Measurements from ENCODE around the gene PUS1.

Gene PUS1

GRCh38 chr12:131928080-131928710 is 881 bp upstream of the PUS1 start:
- Histone ChIP-seq H3K4me3 (ENCODE audit: low read depth, low read length, poor library complexity, severe bottlenecking) (peak overlapping the region; percentile 57), H4K20me1 (ENCODE audit: insufficient read depth, low read length) (no peaks in the 10 kb centered on the region), H3F3A (ENCODE audit: insufficient read depth, low read length) (no peaks in the 10 kb centered on the region), H3K27ac (ENCODE audit: low read depth, low read length, poor library complexity, severe bottlenecking) (no peak overlapping the region), H3K9me2 (ENCODE audit: low read depth, low read length) (no peaks in the 10 kb centered on the region), H3K9me3 (ENCODE audit: low read length) (no peaks in the 10 kb centered on the region), H3K4me2 (ENCODE audit: low read length) (peak overlapping the region; percentile 57), H2AFZ (ENCODE audit: low read length) (no peak overlapping the region), H3K36me3 (ENCODE audit: insufficient read depth, low read length) (peaks cover 23% of the 10 kb centered on the region), H3K79me2 (ENCODE audit: insufficient read depth, low read length) (peaks cover 8% of the 10 kb centered on the region; the same call in 1 of the 2 replicates), H3K9ac (ENCODE audit: low read length) (peak overlapping the region; percentile 52), H3K27me3 (ENCODE audit: insufficient read depth, low read length) (no peaks in the 10 kb centered on the region; the same call in 1 of the 2 replicates), H3K4me1 (ENCODE audit: insufficient read depth, low read length, severe bottlenecking) (peaks cover 26% of the 10 kb centered on the region)
- TF ChIP-seq EZH2 (IDR thresholded peaks at IDR 0.05; ENCODE audit: borderline replicate concordance, low read length): no peak
- no peak for TF ChIP-seq CTCF (IDR thresholded peaks at IDR 0.05; ENCODE audit: low read length)

- H3K9me2 ChIP-seq (ENCODE audit: low read depth, low read length): no peaks in the 10 kb centered on the region
- TF ChIP-seq EZH2 (IDR thresholded peaks at IDR 0.05; ENCODE audit: borderline replicate concordance, low read length) (no peak), CTCF (IDR thresholded peaks at IDR 0.05; ENCODE audit: low read length) (no peak)
- no peaks in the 10 kb centered on the region; the same call in 1 of the 2 replicates for H3K27me3 ChIP-seq (ENCODE audit: insufficient read depth, low read length)
- no peaks in the 10 kb centered on the region for H4K20me1 ChIP-seq (ENCODE audit: insufficient read depth, low read length)
- peak overlapping the region; percentile 87 for H3K4me3 ChIP-seq (ENCODE audit: low read depth, low read length, poor library complexity, severe bottlenecking)
- peak overlapping the region; percentile 26 for H3K27ac ChIP-seq (ENCODE audit: low read depth, low read length, poor library complexity, severe bottlenecking)
- peak overlapping the region; percentile 87 for H3K9ac ChIP-seq (ENCODE audit: low read length)
- H3K4me1 ChIP-seq (ENCODE audit: insufficient read depth, low read length, severe bottlenecking): peaks cover 14% of the 10 kb centered on the region
- H3K4me2 ChIP-seq (ENCODE audit: low read length): peak overlapping the region; percentile 71
- no peaks in the 10 kb centered on the region for H3K9me3 ChIP-seq (ENCODE audit: low read length)
- peaks cover 8% of the 10 kb centered on the region; the same call in 1 of the 2 replicates for H3K79me2 ChIP-seq (ENCODE audit: insufficient read depth, low read length)
- H3K36me3 ChIP-seq (ENCODE audit: insufficient read depth, low read length): peaks cover 38% of the 10 kb centered on the region
- no peaks in the 10 kb centered on the region for H3F3A ChIP-seq (ENCODE audit: insufficient read depth, low read length)
- H2AFZ ChIP-seq (ENCODE audit: low read length): no peak overlapping the region
Measured at GRCh38 chr12:131929581-131930456, 743 bp downstream of the PUS1 start.

- peak overlapping the region; percentile 12 for H3K27ac ChIP-seq (ENCODE audit: low read depth, low read length, poor library complexity, severe bottlenecking)
- H3K36me3 ChIP-seq (ENCODE audit: insufficient read depth, low read length): peaks cover 45% of the 10 kb centered on the region
Measured at GRCh38 chr12:131930510-131930909, 1.4 kb downstream of the PUS1 start.

More at GRCh38 chr12:131930510-131930909, 1.4 kb downstream of the PUS1 start:
- Histone ChIP-seq H3F3A (ENCODE audit: insufficient read depth, low read length) (no peaks in the 10 kb centered on the region), H3K9me2 (ENCODE audit: low read depth, low read length) (no peaks in the 10 kb centered on the region), H2AFZ (ENCODE audit: low read length) (no peak overlapping the region), H3K9ac (ENCODE audit: low read length) (peak overlapping the region; percentile 87), H4K20me1 (ENCODE audit: insufficient read depth, low read length) (no peaks in the 10 kb centered on the region), H3K27me3 (ENCODE audit: insufficient read depth, low read length) (no peaks in the 10 kb centered on the region; the same call in 1 of the 2 replicates), H3K4me3 (ENCODE audit: low read depth, low read length, poor library complexity, severe bottlenecking) (peak overlapping the region; percentile 87), H3K9me3 (ENCODE audit: low read length) (no peaks in the 10 kb centered on the region), H3K4me2 (ENCODE audit: low read length) (peak overlapping the region; percentile 71), H3K79me2 (ENCODE audit: insufficient read depth, low read length) (peaks cover 8% of the 10 kb centered on the region; the same call in 1 of the 2 replicates), H3K4me1 (ENCODE audit: insufficient read depth, low read length, severe bottlenecking) (peaks cover 12% of the 10 kb centered on the region)
- no peak for TF ChIP-seq EZH2 (IDR thresholded peaks at IDR 0.05; ENCODE audit: borderline replicate concordance, low read length)
- TF ChIP-seq CTCF (IDR thresholded peaks at IDR 0.05; ENCODE audit: low read length): no peak

Data from OCI-LY1 (cell line).